Tibial nerve (tissue), 4 donors: ENCODE data around the gene DOK3.
A peak's percentile ranks its signal among the peaks of the same experiment; 100 is the strongest.

Experiments used
- CTCF ChIP-seq, 5 experiments: fragments of 200-600 bp in 3 of 5; fragments of 450-650 bp in 2 of 5; sonication (generic) in 3 of 5; IDR thresholded peaks; one replicate each; pipeline ENCODE4 v1.5.1; 2016 to 2019; ENCODE audit warnings: antibody characterized with exemption in 5 of 5, mild to moderate bottlenecking in 3 of 5, moderate library complexity in 2 of 5
- EP300 ChIP-seq, 2 donors: sonication (generic); formaldehyde crosslinking; IDR thresholded peaks; one replicate each; pipeline ENCODE4 v1.6.1; 2017; ENCODE audit warnings: antibody characterized with exemption in 2 of 2, mild to moderate bottlenecking in 1 of 2
- POLR2A ChIP-seq, 2 donors: fragments of 450-650 bp; IDR thresholded peaks; one replicate each; pipeline ENCODE4 v1.6.1; 2017; ENCODE audit warnings: antibody characterized with exemption in 2 of 2, mild to moderate bottlenecking in 2 of 2, moderate library complexity in 2 of 2

- TF ChIP-seq CTCF (IDR thresholded peaks at IDR 0.05) (peak; percentile 51 to 89 (median 77)), POLR2A (IDR thresholded peaks at IDR 0.05) (peak in 1 of 2 donors; percentile 9), EP300 (IDR thresholded peaks at IDR 0.05) (no peak)
These were observed 54.5 kb downstream of the DOK3 start for GRCh38 chr5:177455036-177455660.
